ENCODE measurements around the gene CNN2. TPM values are rescaled to one million over a fixed set of nuclear protein-coding genes. Genes with fewer than 3 reads are reported as not detected.

The CNN2 gene
- total RNA-seq, 3 donors from 2014 or later (not counting 1 experiment from before 2014, with no cell fraction given), result 163 to 276 (median 179) TPM

- Mint-ChIP-seq H3K9me3 (no peaks in the 10 kb centered on the region), H3K27me3 (ENCODE audit: low read depth in 2 of 2) (no peaks in the 10 kb centered on the region), H3K36me3 (no peaks in the 10 kb centered on the region), H3K27ac (peak overlapping the region; percentile 84 to 88), H3K4me3 (peak overlapping the region; percentile 94), H3K4me1 (peaks cover 19 to 27% of the 10 kb centered on the region in 2 donors)
- ATAC-seq (no peak), DNase-seq (peak in 1 of 2 donors; percentile 57)
- TF ChIP-seq CTCF (IDR thresholded peaks at IDR 0.05), result no peak
- H3K27me3 ChIP-seq (ENCODE audit: control insufficient read depth, insufficient read depth, low read length), result no peaks in the 10 kb centered on the region
- WGBS (ENCODE audit: insufficient coverage), result 2% methylated on average over 16 of the region's 16 CpGs
- H3K36me3 ChIP-seq (ENCODE audit: control insufficient read depth, insufficient read depth, low read length), result peaks cover 12% of the 10 kb centered on the region
- H3K4me3 ChIP-seq (ENCODE audit: low read length), result peak overlapping the region; percentile 61
- H3K9me3 ChIP-seq (ENCODE audit: control insufficient read depth, insufficient read depth, low read length), result no peaks in the 10 kb centered on the region
- peaks cover 62% of the 10 kb centered on the region for H3K4me1 ChIP-seq (ENCODE audit: control insufficient read depth, insufficient read depth, low read length)
- intact Hi-C loops (cut with micrococcal nuclease), result no loop called here
- peak overlapping the region; percentile 77 for H3K27ac ChIP-seq (ENCODE audit: low read length)
Observed at GRCh38 chr19:1027650-1028061, 1.2 kb downstream of the CNN2 start.

DNA sequence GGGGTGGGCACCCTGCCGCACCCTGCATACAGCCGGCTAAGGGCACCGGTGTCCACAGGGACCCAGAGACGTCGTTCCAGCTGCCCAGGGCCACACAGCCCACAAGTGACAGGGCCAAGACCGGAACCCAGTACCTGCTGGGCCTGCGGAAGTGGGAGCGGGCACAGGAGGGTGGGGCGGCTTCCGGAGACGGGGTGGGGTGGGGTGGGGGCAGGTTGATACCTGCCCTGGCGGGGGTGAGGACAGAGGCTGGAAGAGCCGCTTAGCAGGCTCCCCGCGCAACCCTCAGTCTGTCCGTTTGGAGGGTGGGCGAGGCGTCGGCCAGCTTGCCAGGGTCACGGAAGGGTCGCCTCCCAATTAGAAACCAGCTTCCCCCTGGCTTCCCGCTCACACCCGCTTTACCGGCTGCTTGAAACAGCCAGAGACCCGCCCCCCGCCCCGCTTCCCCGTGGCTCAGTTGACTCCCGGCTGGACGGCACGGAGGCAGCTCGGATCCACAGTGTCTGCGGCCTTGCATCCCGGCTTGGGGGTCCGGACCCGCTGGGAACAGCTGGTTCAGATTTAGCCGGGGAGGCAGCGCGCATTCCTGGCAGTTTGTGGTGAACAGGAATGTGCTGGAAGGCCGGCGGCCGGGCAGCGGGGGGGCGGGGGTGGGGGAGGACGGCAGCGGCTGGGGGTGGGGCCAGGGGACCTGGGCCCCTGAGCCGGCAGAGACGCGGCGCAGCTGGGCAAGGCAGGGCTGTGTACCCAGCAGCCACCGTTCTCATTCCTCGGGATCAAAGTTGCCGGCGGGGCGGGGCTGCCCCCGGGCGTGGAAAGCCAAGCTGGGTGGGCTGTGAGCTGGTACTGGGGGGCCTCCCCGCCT, 1.9 kb downstream of the CNN2 start:
- H3K36me3 Mint-ChIP-seq, result no peaks in the 10 kb centered on the region
- intact Hi-C loops (cut with micrococcal nuclease), result no loop called here
- Histone ChIP-seq H3K4me3 (ENCODE audit: low read length) (peak overlapping the region; percentile 61), H3K9me3 (ENCODE audit: control insufficient read depth, insufficient read depth, low read length) (no peaks in the 10 kb centered on the region), H3K27ac (ENCODE audit: low read length) (peak overlapping the region; percentile 77), H3K36me3 (ENCODE audit: control insufficient read depth, insufficient read depth, low read length) (peaks cover 17% of the 10 kb centered on the region), H3K27me3 (ENCODE audit: control insufficient read depth, insufficient read depth, low read length) (no peaks in the 10 kb centered on the region), H3K4me1 (ENCODE audit: control insufficient read depth, insufficient read depth, low read length) (peaks cover 62% of the 10 kb centered on the region)
- no peak for TF ChIP-seq CTCF (IDR thresholded peaks at IDR 0.05)
- under 1% methylated on average over 58 of the region's 58 CpGs for WGBS (ENCODE audit: insufficient coverage)
- H3K9me3 Mint-ChIP-seq, result no peaks in the 10 kb centered on the region
- H3K4me3 Mint-ChIP-seq, result peak overlapping the region; percentile 89
- peak overlapping the region; percentile 84 to 88 for H3K27ac Mint-ChIP-seq
- ATAC-seq (peak; percentile 6 to 27 (median 11)), DNase-seq (peak in 1 of 2 donors; percentile 79)
- no peaks in the 10 kb centered on the region for H3K27me3 Mint-ChIP-seq (ENCODE audit: low read depth in 2 of 2)
- peaks cover 19 to 27% of the 10 kb centered on the region in 2 donors for H3K4me1 Mint-ChIP-seq

DNA sequence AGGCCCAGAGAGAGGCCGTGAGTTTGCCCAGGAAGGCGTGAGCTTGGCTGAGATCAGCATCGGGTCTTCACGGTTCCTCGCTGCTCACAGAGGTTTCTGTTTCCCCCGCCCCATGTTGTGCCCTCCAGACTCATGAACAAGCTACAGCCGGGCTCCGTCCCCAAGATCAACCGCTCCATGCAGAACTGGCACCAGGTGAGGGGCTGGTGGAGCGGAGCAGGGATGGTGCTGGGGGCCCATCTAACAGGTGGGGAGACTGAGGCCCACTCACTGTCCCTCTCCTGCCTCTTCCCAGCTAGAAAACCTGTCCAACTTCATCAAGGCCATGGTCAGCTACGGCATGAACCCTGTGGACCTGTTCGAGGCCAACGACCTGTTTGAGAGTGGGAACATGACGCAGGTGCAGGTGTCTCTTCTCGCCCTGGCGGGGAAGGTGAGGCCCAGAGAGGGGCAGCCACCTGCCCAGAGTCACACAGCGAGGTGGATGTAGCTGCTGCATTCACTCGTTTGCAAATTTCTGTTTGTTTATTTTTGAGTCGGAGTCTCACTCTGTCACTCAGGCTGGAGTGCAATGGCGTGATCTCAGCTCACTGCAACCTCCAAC, 6.0 kb downstream of the CNN2 start:
- no peaks in the 10 kb centered on the region for H3K27me3 Mint-ChIP-seq (ENCODE audit: low read depth in 2 of 2)
- no peak overlapping the region for H3K4me3 Mint-ChIP-seq
- H3K9me3 ChIP-seq (ENCODE audit: control insufficient read depth, insufficient read depth, low read length), result no peaks in the 10 kb centered on the region
- no peak for TF ChIP-seq CTCF (IDR thresholded peaks at IDR 0.05)
- peaks cover 14 to 28% of the 10 kb centered on the region in 2 donors for H3K4me1 Mint-ChIP-seq
- H3K36me3 ChIP-seq (ENCODE audit: control insufficient read depth, insufficient read depth, low read length), result peaks cover 38% of the 10 kb centered on the region
- H3K27ac Mint-ChIP-seq, result no peak overlapping the region
- DNase-seq, result no peak
- H3K4me1 ChIP-seq (ENCODE audit: control insufficient read depth, insufficient read depth, low read length), result peaks cover 68% of the 10 kb centered on the region
- no peaks in the 10 kb centered on the region for H3K9me3 Mint-ChIP-seq
- ATAC-seq, result no peak
- no peaks in the 10 kb centered on the region for H3K27me3 ChIP-seq (ENCODE audit: control insufficient read depth, insufficient read depth, low read length)
- no peak overlapping the region for H3K4me3 ChIP-seq (ENCODE audit: low read length)
- intact Hi-C loops (cut with micrococcal nuclease), result loop anchor here (5.0 kb wide), 1 partner anchor 35 kb away; the partner anchor contains the start of gene ARHGAP45
- no peaks in the 10 kb centered on the region for H3K36me3 Mint-ChIP-seq
- no peak overlapping the region for H3K27ac ChIP-seq (ENCODE audit: low read length)
- 90% methylated on average over 20 of the region's 20 CpGs for WGBS (ENCODE audit: insufficient coverage)

Measured in natural killer cell (primary cell).